Keratinocyte (primary cell): ENCODE data around the gene KLHL33. TPM values are rescaled to one million over a fixed set of nuclear protein-coding genes. Genes with fewer than 3 reads are reported as not detected.

Experiments used
- DNase-seq: peaks from one replicate; pipeline ENCODE4 v3.0.0-alpha.2; 2011; ENCODE audit warnings: low read depth, missing footprints, low spot score
- FAIRE-seq: peaks from 2 replicates; lab custom pipeline; 2011; peaks lifted over from hg19 to GRCh38; lab: Jason Lieb, UNC
- H2AFZ ChIP-seq: 2 replicates; pipeline ENCODE4 v1.6.0; 2012; ENCODE audit warnings: low read length, control low read depth, inconsistent platforms; ENCODE audit not compliant: control insufficient read depth
- H3K27ac ChIP-seq: 2 replicates; pipeline ENCODE4 v1.5.1; 2011; ENCODE audit warnings: low read length; ENCODE audit not compliant: control insufficient read depth, insufficient read depth
- H3K27me3 ChIP-seq: 3 replicates; pipeline ENCODE4 v1.6.0; 2011; ENCODE audit warnings: low read length; ENCODE audit not compliant: control insufficient read depth, insufficient read depth; ENCODE audit errors: extremely low read depth
- H3K36me3 ChIP-seq, 2 experiments: 2 replicates in 1 of 2; 3 replicates in 1 of 2; pipeline ENCODE4 v1.5.1; 2011; ENCODE audit warnings: low read length in 2 of 2, mild to moderate bottlenecking in 1 of 2; ENCODE audit not compliant: control insufficient read depth in 2 of 2, insufficient read depth in 2 of 2; ENCODE audit errors: extremely low read depth in 1 of 2
- H3K4me1 ChIP-seq: 3 replicates; pipeline ENCODE4 v1.5.1; 2011; ENCODE audit warnings: low read length; ENCODE audit not compliant: control insufficient read depth, insufficient read depth; ENCODE audit errors: extremely low read depth
- H3K4me2 ChIP-seq: 3 replicates; pipeline ENCODE4 v1.6.0; 2011; ENCODE audit warnings: low read depth, low read length; ENCODE audit not compliant: control insufficient read depth, insufficient read depth; ENCODE audit errors: extremely low read depth
- H3K4me3 ChIP-seq, 3 experiments: fragments of 200-600 bp in 1 of 3; sonication (generic) in 1 of 3; 2 replicates in 2 of 3; 3 replicates in 1 of 3; pipeline ENCODE4 v1.5.1; 2011 to 2016; ENCODE audit warnings: low read length in 3 of 3, mild to moderate bottlenecking in 3 of 3, control low read depth in 2 of 3, inconsistent platforms in 1 of 3, low read depth in 1 of 3, mixed read lengths in 1 of 3, mixed run types in 1 of 3, moderate library complexity in 1 of 3; ENCODE audit not compliant: control insufficient read depth in 2 of 3, insufficient read depth in 2 of 3; ENCODE audit errors: extremely low read depth in 1 of 3
- H3K79me2 ChIP-seq: 2 replicates; pipeline ENCODE4 v1.6.0; 2012; ENCODE audit warnings: low read length; ENCODE audit not compliant: control insufficient read depth, insufficient read depth
- H3K9ac ChIP-seq: 3 replicates; pipeline ENCODE4 v1.6.0; 2011; ENCODE audit warnings: low read length; ENCODE audit not compliant: control insufficient read depth, insufficient read depth; ENCODE audit errors: extremely low read depth
- H3K9me1 ChIP-seq: 3 replicates; pipeline ENCODE4 v1.6.0; 2011; ENCODE audit warnings: low read length; ENCODE audit not compliant: control insufficient read depth, insufficient read depth; ENCODE audit errors: extremely low read depth
- H3K9me3 ChIP-seq: 2 replicates; pipeline ENCODE4 v1.5.1; 2012; ENCODE audit warnings: low read depth, low read length; ENCODE audit not compliant: control insufficient read depth
- H4K20me1 ChIP-seq: 3 replicates; pipeline ENCODE4 v1.6.0; 2011; ENCODE audit warnings: low read length; ENCODE audit not compliant: control insufficient read depth, insufficient read depth; ENCODE audit errors: extremely low read depth
- EZH2 ChIP-seq: IDR thresholded peaks from one replicate; pipeline ENCODE4 v1.6.1; 2012; ENCODE audit warnings: inconsistent platforms, mild to moderate bottlenecking, low read length, moderate library complexity
- dilution Hi-C: fragments of 300-500 bp; cut with MboI; formaldehyde crosslinking; loops from one replicate; pipeline ENCODE4 v1.7.0; 2020; ENCODE audit warnings: low sequenced_read_pairs; ENCODE audit not compliant: extremely low pct_ligation_motif_present
- polyA plus RNA-seq, 5 experiments: library from polyadenylated mRNA; depleted of rRNA in 3 of 5; stranded (reverse) in 3 of 5; stranded (forward) in 1 of 5; unstranded in 1 of 5; fragments of >200 nt; gene quantifications; 1 replicate in 1 of 5; 2 replicates in 3 of 5; 3 replicates in 1 of 5; pipeline versions ENCODE4 v1.2.1 to v1.2.3, GENCODE V29; 2011 to 2012; ENCODE audit warnings: missing spikeins in 2 of 5, low read depth in 1 of 5, low replicate concordance in 1 of 5
- TF ChIP-seq, protein P1 (sequence below), 3 experiments: IDR thresholded peaks in 1 of 3; conservative IDR thresholded peaks in 1 of 3; optimal IDR thresholded peaks in 1 of 3; 2 replicates in 2 of 3; 3 replicates in 1 of 3; pipeline versions ENCODE3 to v1.5.1; 2011; ENCODE audit warnings: low read length in 3 of 3, mild to moderate bottlenecking in 3 of 3, moderate library complexity in 2 of 3, control low read depth in 1 of 3, inconsistent platforms in 1 of 3; ENCODE audit not compliant: insufficient read depth in 2 of 3; ENCODE audit errors: extremely low read depth in 1 of 3

The KLHL33 gene
- polyA plus RNA-seq, 1 donor (not counting 4 experiments of a cell fraction or from before 2014, with no cell fraction given), result not detected

DNA sequence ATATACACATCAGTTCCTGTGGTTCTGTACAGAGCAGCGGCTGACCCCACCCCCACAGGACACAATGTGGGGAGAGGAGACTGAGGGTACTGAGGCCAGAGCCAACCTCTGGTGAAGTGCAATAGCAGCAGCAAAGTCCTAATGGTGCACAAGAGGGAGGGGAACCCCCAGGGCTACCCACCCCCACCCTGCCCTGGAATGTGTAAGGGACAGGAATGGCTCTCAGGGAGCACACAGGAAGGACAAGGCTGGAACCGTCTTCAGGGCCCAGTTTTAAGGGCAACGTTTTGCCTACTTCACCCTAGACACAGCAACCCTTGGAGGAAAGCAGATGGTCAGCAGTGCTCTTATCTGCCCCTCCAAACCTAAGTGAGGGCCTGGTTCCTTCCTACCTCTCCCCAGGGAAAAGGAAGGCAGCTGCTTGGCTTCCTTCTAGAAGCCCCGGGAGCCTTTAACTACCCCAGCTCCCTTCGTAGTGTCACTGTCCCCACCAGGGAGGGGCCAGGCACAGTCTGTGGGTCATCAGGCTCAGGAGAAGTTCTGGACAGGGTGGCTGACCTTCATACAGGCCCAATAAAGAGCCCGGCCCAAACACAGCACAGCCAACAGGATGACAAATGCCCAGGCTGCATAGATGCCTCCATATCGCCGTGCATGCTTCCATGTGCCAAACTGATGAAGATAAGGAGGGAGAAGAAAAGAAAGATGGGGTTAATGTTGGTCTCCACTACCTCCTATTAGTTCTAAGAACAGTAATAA lies 22.2 kb upstream of the KLHL33 start:
- DNase-seq, result no peak
- no peak for FAIRE-seq
- H3K36me3 ChIP-seq, result peaks cover 22 to 23% of the 10 kb centered on the region in 2 experiments
- no peak overlapping the region for H3K4me2 ChIP-seq
- H3K4me1 ChIP-seq, result peaks cover 26% of the 10 kb centered on the region
- no peak overlapping the region for H3K4me3 ChIP-seq
- H4K20me1 ChIP-seq, result peaks cover 3% of the 10 kb centered on the region
- dilution Hi-C loops, result no loop called here
- no peaks in the 10 kb centered on the region for H3K27me3 ChIP-seq
- no peak for TF ChIP-seq EZH2
- TF ChIP-seq, protein P1, sequence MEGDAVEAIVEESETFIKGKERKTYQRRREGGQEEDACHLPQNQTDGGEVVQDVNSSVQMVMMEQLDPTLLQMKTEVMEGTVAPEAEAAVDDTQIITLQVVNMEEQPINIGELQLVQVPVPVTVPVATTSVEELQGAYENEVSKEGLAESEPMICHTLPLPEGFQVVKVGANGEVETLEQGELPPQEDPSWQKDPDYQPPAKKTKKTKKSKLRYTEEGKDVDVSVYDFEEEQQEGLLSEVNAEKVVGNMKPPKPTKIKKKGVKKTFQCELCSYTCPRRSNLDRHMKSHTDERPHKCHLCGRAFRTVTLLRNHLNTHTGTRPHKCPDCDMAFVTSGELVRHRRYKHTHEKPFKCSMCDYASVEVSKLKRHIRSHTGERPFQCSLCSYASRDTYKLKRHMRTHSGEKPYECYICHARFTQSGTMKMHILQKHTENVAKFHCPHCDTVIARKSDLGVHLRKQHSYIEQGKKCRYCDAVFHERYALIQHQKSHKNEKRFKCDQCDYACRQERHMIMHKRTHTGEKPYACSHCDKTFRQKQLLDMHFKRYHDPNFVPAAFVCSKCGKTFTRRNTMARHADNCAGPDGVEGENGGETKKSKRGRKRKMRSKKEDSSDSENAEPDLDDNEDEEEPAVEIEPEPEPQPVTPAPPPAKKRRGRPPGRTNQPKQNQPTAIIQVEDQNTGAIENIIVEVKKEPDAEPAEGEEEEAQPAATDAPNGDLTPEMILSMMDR (optimal IDR thresholded peaks at IDR 0.05 in 1 of 3, IDR thresholded peaks at IDR 0.05 in 1 of 3, conservative IDR thresholded peaks at IDR 0.05 in 1 of 3; ENCODE audit: extremely low read depth in 1 of 3, insufficient read depth in 2 of 3, low read length in 3 of 3), result no peak
- H3K9me1 ChIP-seq, result no peaks in the 10 kb centered on the region
- H3K79me2 ChIP-seq, result peaks cover 55% of the 10 kb centered on the region
- no peak overlapping the region for H2AFZ ChIP-seq
- no peak overlapping the region for H3K27ac ChIP-seq
- no peaks in the 10 kb centered on the region for H3K9me3 ChIP-seq
- no peak overlapping the region for H3K9ac ChIP-seq

DNA sequence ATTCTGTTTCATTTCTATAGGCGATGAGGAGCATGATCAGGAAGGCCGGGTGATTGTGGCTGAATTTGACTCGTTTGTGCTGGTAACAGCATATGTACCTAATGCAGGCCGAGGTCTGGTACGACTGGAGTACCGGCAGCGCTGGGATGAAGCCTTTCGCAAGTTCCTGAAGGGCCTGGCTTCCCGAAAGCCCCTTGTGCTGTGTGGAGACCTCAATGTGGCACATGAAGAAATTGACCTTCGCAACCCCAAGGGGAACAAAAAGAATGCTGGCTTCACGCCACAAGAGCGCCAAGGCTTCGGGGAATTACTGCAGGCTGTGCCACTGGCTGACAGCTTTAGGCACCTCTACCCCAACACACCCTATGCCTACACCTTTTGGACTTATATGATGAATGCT lies 21.0 kb upstream of the KLHL33 start:
- H3K4me1 ChIP-seq, result peaks cover 21% of the 10 kb centered on the region
- no peak overlapping the region for H3K4me3 ChIP-seq
- peak overlapping the region; percentile 100 for H3K9ac ChIP-seq
- H3K9me1 ChIP-seq, result no peaks in the 10 kb centered on the region
- no peak overlapping the region for H3K4me2 ChIP-seq
- peaks cover 23 to 25% of the 10 kb centered on the region in 2 experiments for H3K36me3 ChIP-seq
- FAIRE-seq, result no peak
- peaks cover 57% of the 10 kb centered on the region for H3K79me2 ChIP-seq
- dilution Hi-C loops, result no loop called here
- no peaks in the 10 kb centered on the region for H3K9me3 ChIP-seq
- no peak overlapping the region for H2AFZ ChIP-seq
- no peaks in the 10 kb centered on the region for H3K27me3 ChIP-seq
- TF ChIP-seq, protein P1 (optimal IDR thresholded peaks at IDR 0.05 in 1 of 3, IDR thresholded peaks at IDR 0.05 in 1 of 3, conservative IDR thresholded peaks at IDR 0.05 in 1 of 3; ENCODE audit: extremely low read depth in 1 of 3, insufficient read depth in 2 of 3, low read length in 3 of 3), result no peak
- H3K27ac ChIP-seq, result peak overlapping the region; percentile 100
- no peak for DNase-seq
- peaks cover 3% of the 10 kb centered on the region for H4K20me1 ChIP-seq
